Dermis blood vessel endothelial cell (primary cell): ENCODE data around the gene ZNF556. TPM values are rescaled to one million over a fixed set of nuclear protein-coding genes. Genes with fewer than 3 reads are reported as not detected.

Experiments
- DNase-seq: peaks from one replicate; pipeline ENCODE4 v3.0.0; 2010
- total RNA-seq: library from RNA; depleted of rRNA; stranded (reverse); fragments of >200 nt; gene quantifications from 2 replicates; pipeline ENCODE4 v1.2.3, GENCODE V29; 2014

The ZNF556 gene
- total RNA-seq, 1 donor from 2014 or later = under 0.01 TPM

GRCh38 chr19:2906631-2907195 lies 39.6 kb downstream of the ZNF556 start:
- no peak for DNase-seq

GRCh38 chr19:2912306-2912705 lies 45.2 kb downstream of the ZNF556 start:
- DNase-seq = no peak

- DNase-seq = no peak
Observed at GRCh38 chr19:2917275-2918184, 50.4 kb downstream of the ZNF556 start.

GRCh38 chr19:2922987-2923386 lies 55.9 kb downstream of the ZNF556 start:
- DNase-seq = no peak

GRCh38 chr19:2923510-2923909 lies 56.4 kb downstream of the ZNF556 start:
- no peak for DNase-seq

- no peak for DNase-seq
Observed at GRCh38 chr19:2926341-2927031, 59.4 kb downstream of the ZNF556 start.

- DNase-seq = no peak
Observed at GRCh38 chr19:2927032-2927430, 59.9 kb downstream of the ZNF556 start.

Other genes starting within 250 kb of the ZNF556 start
- 1.0 and 1.4 TPM in 2 replicates for gene GNG7, start 164.6 kb upstream of the ZNF556 start, total RNA-seq
- gene DIRAS1, start 146.0 kb upstream of the ZNF556 start, total RNA-seq = 0.23 and 0.51 TPM in 2 replicates
- gene SLC39A3, start 127.3 kb upstream of the ZNF556 start, total RNA-seq = 24.5 and 26.6 TPM in 2 replicates
- 45.4 and 65.4 TPM in 2 replicates for gene SGTA, start 84.1 kb upstream of the ZNF556 start, total RNA-seq
- 51.7 and 160 TPM in 2 replicates for gene THOP1, start 81.8 kb upstream of the ZNF556 start, total RNA-seq
- 3.1 and 4.9 TPM in 2 replicates for gene ZNF554, start 47.5 kb upstream of the ZNF556 start, total RNA-seq
- gene ZNF555, start 25.9 kb upstream of the ZNF556 start, total RNA-seq = 7.9 and 9.7 TPM in 2 replicates
- 5.1 and 6.3 TPM in 2 replicates for gene ZNF57, start 33.6 kb downstream of the ZNF556 start, total RNA-seq
- gene ZNF77, start 77.6 kb downstream of the ZNF556 start, total RNA-seq = 6.4 and 7.8 TPM in 2 replicates
- 2.0 and 2.7 TPM in 2 replicates for gene TLE6, start 110.2 kb downstream of the ZNF556 start, total RNA-seq
- 21.8 and 25.7 TPM in 2 replicates for gene TLE2, start 161.9 kb downstream of the ZNF556 start, total RNA-seq
- gene TLE5, start 195.2 kb downstream of the ZNF556 start, total RNA-seq = 81.7 and 147 TPM in 2 replicates
- gene GNA11, start 227.0 kb downstream of the ZNF556 start, total RNA-seq = 80.8 and 87.2 TPM in 2 replicates